Bronchial epithelial cell (primary cell): ENCODE results near the gene SRCIN1. TPM values are rescaled to one million over a fixed set of nuclear protein-coding genes. Genes with fewer than 3 reads are reported as not detected.

Source experiments
- DNase-seq: peaks from one replicate; pipeline ENCODE4 v3.0.0-alpha.2; 2010; ENCODE audit warnings: low read depth
- FAIRE-seq: peaks from 2 replicates; lab custom pipeline; 2011; peaks lifted over from hg19 to GRCh38; lab: Jason Lieb, UNC
- H3K27me3 ChIP-seq: 2 replicates; pipeline ENCODE4 v1.5.1; 2011; ENCODE audit warnings: low read length; ENCODE audit not compliant: control insufficient read depth, insufficient read depth
- H3K36me3 ChIP-seq: 2 replicates; pipeline ENCODE4 v1.5.1; 2011; ENCODE audit warnings: low read length; ENCODE audit not compliant: control insufficient read depth, insufficient read depth
- H3K4me3 ChIP-seq: 2 replicates; pipeline ENCODE4 v1.5.1; 2011; ENCODE audit warnings: mild to moderate bottlenecking, low read depth, low read length, control low read depth
- total RNA-seq: library from RNA; depleted of rRNA; stranded (reverse); fragments of >200 nt; gene quantifications from 2 replicates; pipeline ENCODE4 v1.2.1, GENCODE V29; 2014
- TF ChIP-seq, protein P1 (sequence below): IDR thresholded peaks from 2 replicates; pipeline ENCODE4 v1.5.1; 2011; ENCODE audit warnings: mild to moderate bottlenecking, moderate library complexity, low read length, control low read depth, inconsistent platforms; ENCODE audit not compliant: insufficient read depth, severe bottlenecking

Gene SRCIN1
- total RNA-seq, 1 donor from 2014 or later = under 0.01 TPM

DNA sequence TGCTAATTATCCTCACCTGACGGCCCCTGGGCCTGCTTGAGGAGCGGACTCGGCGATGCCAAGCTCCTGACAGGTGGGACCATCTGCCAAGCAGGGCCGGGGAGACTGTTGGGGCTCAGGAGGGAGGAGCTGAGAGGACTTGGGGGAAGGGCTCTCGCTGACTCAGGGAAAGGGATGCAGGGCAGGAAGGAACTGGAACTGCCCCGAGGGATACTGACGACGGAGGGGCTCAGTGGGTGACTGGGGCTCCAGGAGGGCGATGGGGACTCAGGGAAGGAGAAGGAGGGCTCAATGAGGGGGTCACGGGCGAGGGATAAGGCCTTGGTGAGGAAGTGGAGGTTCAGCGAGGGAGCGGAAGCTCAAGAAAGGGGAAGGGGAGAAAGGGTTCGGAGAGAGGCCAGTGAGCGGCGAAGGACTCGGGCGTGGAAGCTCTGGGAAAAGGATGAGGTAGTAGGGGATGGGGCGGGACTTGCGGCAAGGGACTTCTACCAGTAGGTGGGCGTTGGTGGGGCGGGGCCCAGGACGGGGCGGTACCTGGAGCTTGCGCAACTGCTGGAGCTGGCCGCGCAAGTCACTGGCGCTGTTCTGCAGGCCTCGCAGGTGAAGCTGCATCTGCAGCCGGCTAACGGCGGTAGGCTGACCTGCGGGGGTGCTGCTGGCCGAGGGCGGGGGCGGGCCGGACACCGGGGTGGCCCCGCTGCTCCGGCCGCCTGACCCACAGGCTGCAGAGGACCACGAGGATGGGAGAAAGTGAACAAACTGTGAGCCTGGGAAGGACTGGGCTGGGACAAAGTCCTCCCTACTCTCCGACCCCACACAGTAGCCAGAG is 46.5 kb downstream of the SRCIN1 start:
- Histone ChIP-seq H3K4me3 (peak overlapping the region; percentile 39), H3K36me3 (no peaks in the 10 kb centered on the region), H3K27me3 (peaks cover 35% of the 10 kb centered on the region)
- TF ChIP-seq, protein P1, sequence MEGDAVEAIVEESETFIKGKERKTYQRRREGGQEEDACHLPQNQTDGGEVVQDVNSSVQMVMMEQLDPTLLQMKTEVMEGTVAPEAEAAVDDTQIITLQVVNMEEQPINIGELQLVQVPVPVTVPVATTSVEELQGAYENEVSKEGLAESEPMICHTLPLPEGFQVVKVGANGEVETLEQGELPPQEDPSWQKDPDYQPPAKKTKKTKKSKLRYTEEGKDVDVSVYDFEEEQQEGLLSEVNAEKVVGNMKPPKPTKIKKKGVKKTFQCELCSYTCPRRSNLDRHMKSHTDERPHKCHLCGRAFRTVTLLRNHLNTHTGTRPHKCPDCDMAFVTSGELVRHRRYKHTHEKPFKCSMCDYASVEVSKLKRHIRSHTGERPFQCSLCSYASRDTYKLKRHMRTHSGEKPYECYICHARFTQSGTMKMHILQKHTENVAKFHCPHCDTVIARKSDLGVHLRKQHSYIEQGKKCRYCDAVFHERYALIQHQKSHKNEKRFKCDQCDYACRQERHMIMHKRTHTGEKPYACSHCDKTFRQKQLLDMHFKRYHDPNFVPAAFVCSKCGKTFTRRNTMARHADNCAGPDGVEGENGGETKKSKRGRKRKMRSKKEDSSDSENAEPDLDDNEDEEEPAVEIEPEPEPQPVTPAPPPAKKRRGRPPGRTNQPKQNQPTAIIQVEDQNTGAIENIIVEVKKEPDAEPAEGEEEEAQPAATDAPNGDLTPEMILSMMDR = peak; percentile 30
- DNase-seq (peak; percentile 89), FAIRE-seq (no peak)

GRCh38 chr17:38558728-38559050 is 47.1 kb downstream of the SRCIN1 start:
- TF ChIP-seq, protein P1 = no peak
- DNase-seq = peak; percentile 20
- FAIRE-seq = no peak
- H3K36me3 ChIP-seq = no peaks in the 10 kb centered on the region
- H3K4me3 ChIP-seq = peak overlapping the region; percentile 39
- peaks cover 31% of the 10 kb centered on the region for H3K27me3 ChIP-seq

DNA sequence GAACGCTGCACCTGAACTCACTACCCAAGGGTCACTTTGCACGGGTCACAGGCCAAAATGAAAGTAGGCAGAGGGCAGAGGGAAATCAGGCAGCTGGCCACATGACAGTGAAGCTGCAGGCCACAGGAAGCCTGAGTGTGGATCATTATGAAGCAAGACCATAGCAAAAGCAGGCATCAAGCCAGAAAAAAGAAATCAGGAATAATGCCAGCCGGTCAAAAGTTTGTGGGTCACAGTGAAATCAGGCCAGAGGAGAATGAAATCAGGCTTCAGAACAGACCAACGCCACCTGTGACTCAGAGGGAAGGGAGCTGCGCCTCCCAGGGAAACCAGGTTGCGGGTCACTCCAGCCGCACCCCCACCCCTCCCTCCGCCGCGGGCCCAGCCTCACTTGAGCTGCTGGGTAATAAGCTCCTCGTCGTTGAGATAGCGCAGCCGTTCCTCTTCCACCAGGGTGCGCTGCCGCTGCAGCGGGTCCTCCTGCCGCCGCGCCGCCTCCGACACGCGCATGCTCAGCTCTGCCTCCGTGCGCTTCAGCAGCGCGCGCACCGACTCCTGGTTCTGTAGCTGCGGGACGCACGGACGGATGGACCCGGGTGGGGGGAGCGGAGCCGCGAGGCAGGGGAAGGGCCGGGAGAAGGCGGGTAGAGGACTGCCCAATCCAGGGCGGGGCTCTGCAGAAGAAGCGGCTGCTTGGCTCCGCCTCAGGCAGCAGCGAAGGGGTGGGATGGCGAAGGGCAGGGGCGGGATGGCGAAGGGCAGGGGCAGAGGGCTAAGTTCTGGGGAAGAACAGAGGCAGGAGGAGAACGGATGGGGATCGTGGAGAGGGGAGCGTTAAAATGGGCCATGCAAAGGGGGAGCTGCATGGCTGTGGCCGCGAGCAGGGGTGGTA is 47.7 kb downstream of the SRCIN1 start:
- Histone ChIP-seq H3K36me3 (no peaks in the 10 kb centered on the region), H3K27me3 (peaks cover 26% of the 10 kb centered on the region), H3K4me3 (peak overlapping the region; percentile 39)
- TF ChIP-seq, protein P1 = peak; percentile 98
- FAIRE-seq (no peak), DNase-seq (peak; percentile 88)

- peaks cover 21% of the 10 kb centered on the region for H3K27me3 ChIP-seq
- no peak for DNase-seq
- TF ChIP-seq, protein P1 = no peak
- H3K36me3 ChIP-seq = no peaks in the 10 kb centered on the region
- FAIRE-seq = no peak
- H3K4me3 ChIP-seq = no peak overlapping the region
These were observed 48.4 kb downstream of the SRCIN1 start for GRCh38 chr17:38557396-38557795.

- H3K4me3 ChIP-seq = no peak overlapping the region
- TF ChIP-seq, protein P1 = no peak
- no peak for FAIRE-seq
- H3K27me3 ChIP-seq = peaks cover 12% of the 10 kb centered on the region
- peak; percentile 78 for DNase-seq
- H3K36me3 ChIP-seq = no peaks in the 10 kb centered on the region
These were observed 49.5 kb downstream of the SRCIN1 start for GRCh38 chr17:38556239-38556638.
